Measurements from ENCODE around the gene NKAIN4.

DNA sequence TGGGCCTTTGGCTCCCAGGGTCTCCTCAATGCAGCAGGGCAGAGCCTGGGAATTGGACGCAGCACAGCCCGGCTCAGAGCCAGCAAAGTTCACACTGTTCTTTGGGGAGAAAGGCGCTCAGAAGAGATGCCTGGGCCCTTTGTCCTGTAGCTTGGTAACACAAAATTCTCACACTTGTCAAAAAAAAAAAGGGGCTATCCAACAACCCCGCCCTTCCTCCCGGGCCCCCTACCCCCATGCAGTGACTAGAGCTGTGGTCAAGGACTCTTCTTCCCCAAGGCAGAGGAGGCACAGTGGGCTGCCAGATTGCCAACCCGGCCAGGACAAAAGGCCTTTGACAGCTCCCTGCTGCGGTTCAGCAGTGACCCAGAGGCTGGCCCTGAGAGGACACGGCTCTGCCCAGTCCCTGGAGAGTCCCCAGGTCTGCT, 2.0 kb downstream of the NKAIN4 start:
- TF ChIP-seq POLR2A (IDR thresholded peaks at IDR 0.05) = no peak
- TF ChIP-seq CTCF (IDR thresholded peaks at IDR 0.05) = no peak
- TF ChIP-seq POLR2AphosphoS5 (IDR thresholded peaks at IDR 0.05) = no peak
- TF ChIP-seq EP300 (IDR thresholded peaks at IDR 0.05; ENCODE audit: low read depth) = no peak

All from transverse colon (tissue), 4 donors.